Measurements from ENCODE around the gene LYRM4.
A peak's percentile ranks its signal among the peaks of the same experiment; 100 is the strongest.

LYRM4 gene

DNA sequence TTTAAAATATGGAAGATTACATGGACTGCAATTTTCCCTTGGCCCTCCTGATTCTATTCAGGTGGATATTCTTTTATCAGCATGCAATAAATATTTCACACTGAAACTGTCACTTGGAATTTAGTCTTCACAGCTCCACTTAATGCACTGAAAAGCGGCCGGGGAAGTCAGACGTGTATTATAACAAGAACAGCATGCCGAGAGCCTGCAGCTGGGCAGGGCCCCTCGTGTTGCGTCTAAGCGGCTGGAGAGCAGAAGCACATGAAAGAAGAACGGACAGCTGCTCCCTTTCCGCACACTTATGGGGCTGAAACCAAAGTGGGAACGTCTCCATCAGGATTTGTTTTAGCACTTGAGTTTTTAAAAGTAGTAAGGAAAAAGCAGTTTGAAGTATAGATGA, 57.2 kb downstream of the LYRM4 start:
- no peak for DNase-seq

DNA sequence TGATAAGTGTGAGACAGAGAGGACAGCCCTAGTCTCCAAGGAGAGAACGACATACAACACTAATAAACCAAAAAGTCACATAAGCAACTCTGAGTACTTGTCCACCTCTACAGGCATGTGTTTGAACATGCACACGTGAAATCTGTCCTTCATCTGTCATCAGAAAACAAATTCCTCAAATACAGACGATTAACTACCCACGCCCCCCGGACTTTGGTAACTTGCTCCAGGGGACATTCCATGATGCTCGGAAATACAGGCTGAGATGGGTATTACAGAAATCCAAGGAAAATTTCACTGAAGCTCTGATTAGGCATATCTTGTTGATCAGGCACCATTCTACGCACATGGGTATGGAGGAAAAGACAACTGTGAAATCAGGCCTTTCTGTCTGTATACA, 57.8 kb downstream of the LYRM4 start:
- DNase-seq: no peak

GRCh38 chr6:5202206-5202605, 58.5 kb downstream of the LYRM4 start:
- DNase-seq: no peak

- DNase-seq: no peak
These were observed 59.5 kb downstream of the LYRM4 start for GRCh38 chr6:5201271-5201670.

- no peak for DNase-seq
These were observed 61.0 kb downstream of the LYRM4 start for GRCh38 chr6:5199702-5200101.

DNA sequence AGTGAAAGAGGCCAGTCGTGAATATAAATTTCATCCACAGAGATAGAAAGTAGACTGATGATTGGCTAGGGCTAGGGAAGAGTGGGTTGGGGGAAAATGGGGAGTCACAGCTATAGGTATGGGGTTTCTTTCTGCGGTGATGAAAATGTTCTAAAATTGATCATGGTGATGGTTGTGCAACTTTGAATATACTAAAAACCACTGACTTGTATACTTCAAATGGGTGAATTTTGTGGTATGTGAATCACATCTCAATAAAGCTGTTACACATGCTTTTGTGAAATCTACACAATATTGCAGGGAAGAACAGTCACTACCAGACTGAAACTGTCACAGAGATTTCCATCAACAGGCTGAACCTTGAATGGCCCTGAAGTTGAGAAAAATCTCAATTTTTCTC, 61.5 kb downstream of the LYRM4 start:
- no peak for DNase-seq

GRCh38 chr6:5197084-5197483, 63.7 kb downstream of the LYRM4 start:
- no peak for DNase-seq

DNA sequence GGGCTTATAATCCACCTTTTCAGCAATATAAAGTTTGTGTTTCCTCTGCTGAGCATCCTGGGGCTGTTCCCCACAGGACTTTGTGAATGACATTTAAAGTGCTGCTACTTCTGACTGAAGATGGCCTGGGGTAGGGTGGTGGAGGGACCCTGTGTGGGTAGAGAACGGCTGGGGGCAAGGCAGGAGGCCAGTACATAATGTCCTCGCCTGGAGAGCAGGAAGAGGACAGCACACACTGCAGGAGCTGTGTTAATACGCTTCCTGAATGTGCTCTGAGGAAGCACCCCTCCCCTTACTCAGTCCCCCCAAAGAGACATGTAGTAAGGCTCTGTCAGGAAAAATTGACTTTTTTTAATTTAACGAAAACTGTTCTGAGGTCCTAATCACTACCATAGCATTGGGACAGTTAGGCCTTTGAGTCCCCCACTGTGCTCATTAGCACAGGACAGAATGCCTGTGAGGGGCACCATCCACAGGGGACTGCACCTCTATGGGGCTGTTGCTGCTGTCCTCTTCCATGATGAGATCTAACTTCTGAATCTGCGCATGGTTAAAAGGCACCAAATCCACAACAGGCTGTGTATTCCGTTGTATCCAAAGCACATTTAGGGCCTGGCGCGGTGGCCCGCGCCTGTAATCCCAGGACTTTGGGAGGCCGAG, 68.5 kb downstream of the LYRM4 start:
- DNase-seq: no peak

GRCh38 chr6:5191722-5192121, 69.0 kb downstream of the LYRM4 start:
- DNase-seq: no peak

DNA sequence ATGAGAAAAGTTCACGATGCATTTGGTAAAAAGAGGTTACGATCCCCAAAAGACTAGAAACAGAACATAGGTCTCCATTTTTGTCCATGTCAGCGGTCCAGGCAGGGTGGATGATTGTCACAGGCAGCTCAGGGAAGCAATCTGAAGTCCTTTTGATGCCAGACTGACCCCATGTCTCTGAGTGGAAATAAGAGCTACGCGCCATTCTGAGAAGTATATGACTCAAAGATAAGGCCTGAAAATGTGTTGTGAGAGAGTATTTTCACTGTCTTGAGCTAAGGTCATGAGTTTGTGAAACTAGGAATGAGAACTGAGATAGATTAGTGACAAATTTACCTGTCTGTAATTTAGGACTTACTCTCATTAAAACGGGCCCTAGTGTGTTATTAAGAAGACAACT, 69.5 kb downstream of the LYRM4 start:
- DNase-seq: no peak

- no peak for DNase-seq
These were observed 70.2 kb downstream of the LYRM4 start for GRCh38 chr6:5190507-5190906.

DNA sequence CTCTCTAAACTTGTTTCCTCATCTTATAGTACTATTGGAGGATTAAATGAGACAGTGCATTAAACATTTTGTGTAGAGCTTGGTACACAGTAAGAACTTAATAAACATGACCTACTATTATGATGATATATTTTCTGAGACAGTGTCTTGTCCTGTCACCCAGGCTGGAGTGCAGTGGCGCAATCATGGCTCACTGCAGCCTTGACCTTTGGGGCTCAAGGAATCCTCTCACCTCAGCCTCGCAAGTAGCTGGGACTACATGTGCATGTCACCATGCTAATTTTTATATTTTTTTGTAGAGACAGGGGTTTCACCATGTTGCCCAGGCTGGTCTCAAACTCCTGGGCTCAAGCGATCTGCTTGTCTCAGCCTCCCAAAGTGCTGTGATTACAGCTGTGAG, 72.1 kb downstream of the LYRM4 start:
- DNase-seq: no peak

- DNase-seq: no peak
These were observed 75.9 kb downstream of the LYRM4 start for GRCh38 chr6:5184878-5185277.

DNA sequence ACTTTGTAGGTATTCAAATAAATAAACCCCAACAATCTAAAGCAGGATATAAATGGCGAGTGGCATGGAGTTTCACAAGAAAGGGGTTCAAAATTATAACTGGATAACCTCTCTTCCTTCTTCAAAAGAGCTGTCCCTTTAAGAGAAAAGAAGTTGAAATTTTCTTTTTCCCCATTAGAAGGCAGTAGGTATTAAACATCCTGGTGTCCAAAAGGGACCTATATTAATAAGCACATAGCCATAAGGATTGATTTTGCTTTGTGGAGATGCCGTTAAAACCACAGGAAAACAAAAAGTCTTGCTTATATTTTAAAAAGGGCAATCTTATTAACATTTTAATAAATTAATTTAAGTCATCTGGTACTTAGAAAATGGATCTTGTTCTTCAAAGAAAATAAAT, 76.5 kb downstream of the LYRM4 start:
- DNase-seq: peak; percentile 6

GRCh38 chr6:5181510-5182317, 79.0 kb downstream of the LYRM4 start:
- peak; percentile 75 for DNase-seq

GRCh38 chr6:5180636-5181035, 80.1 kb downstream of the LYRM4 start:
- no peak for DNase-seq

DNA sequence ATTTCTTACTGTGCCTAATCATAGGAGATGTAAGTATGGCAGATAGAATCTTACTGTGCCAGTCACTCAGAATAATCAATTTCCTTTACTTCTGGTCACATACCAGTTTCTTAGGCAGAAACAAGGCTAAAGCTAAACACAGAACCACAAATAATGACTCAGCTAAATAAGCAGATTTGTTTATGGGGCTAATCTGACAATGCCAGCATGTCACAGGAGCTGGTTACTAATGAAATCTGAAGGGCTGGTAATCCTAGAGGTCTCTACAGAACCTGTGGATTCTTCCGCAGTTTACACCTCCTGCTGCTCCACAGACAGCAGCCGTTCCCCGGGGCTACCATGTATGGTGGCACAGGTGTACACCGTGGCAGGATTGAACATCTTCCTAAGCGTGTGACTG, 80.8 kb downstream of the LYRM4 start:
- DNase-seq: no peak

DNA sequence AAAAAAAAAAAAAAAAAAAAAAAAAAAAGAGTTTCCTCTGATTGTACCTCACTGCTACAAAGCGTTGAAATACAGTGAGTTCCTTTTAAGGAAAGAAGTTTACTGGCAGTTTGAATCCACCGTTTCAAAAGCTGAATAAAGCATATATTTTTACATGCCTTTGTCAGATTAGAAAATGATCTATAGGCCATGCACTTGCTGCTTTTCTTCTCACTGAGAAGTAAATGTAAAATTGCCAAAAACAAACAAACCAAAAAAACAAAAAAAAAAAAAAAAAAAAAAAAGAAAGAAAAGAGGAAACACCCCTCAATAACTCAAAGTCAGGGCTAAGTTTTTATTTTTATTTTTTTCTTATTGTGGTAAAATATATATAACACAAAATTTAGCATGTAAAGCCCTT, 81.9 kb downstream of the LYRM4 start:
- no peak for DNase-seq

- DNase-seq: no peak
These were observed 85.1 kb downstream of the LYRM4 start for GRCh38 chr6:5175635-5176034.

DNA sequence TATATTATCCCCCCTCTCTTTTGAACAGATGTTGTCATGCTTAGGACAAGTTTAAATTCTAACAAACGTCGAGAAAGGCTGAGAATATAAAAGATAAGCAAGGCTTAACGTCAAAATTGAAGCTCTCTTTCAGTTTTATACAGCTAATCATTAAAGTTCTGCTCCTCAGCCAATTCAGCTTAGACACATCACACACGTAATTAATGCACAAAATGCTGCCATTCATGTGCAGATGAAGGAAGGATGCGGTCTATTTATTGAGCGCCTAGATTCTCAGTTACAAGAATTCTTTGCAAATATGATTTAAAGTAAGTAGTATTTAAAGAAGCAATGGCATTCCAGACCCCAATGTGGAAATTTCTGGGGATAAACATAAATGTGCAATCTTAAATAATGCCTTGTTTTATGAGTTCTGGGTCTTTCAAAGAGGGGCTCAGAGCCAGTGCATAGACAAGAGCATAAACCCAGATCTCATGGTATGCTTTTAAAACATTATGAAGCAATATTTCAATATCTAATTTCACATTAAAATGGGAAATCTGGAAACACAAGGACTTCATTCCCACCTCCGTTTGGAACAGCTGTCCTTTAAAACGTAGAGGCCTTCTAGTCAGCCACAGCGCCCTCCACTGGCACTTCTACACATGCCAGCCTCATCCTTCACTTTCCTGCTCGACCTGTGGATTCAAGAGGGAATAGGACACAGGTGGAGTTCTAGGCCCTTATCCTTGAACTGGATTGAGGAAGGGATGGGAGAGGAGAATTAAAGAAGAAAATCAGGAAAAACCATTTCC, 85.8 kb downstream of the LYRM4 start:
- DNase-seq: no peak

DNA sequence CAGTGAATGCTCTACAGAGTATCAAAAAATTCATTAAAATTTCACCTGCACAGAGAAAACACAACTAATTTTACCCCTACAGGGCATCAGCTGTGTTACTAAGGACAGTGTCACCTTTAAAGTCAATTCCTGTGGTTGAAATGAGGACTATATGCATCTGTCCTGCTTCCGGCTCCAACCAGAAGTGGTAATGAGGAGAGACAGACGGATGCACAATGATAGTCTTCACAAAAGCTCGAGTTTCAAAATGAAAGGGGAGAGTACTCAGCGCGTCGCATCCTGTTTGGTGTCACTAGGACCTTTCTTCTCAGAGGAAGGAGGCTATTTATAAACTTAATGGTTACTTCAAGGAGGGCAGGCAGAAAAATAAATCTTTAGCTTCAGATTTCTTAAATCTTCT, 86.5 kb downstream of the LYRM4 start:
- no peak for DNase-seq

GRCh38 chr6:5173810-5174209, 86.9 kb downstream of the LYRM4 start:
- no peak for DNase-seq

DNA sequence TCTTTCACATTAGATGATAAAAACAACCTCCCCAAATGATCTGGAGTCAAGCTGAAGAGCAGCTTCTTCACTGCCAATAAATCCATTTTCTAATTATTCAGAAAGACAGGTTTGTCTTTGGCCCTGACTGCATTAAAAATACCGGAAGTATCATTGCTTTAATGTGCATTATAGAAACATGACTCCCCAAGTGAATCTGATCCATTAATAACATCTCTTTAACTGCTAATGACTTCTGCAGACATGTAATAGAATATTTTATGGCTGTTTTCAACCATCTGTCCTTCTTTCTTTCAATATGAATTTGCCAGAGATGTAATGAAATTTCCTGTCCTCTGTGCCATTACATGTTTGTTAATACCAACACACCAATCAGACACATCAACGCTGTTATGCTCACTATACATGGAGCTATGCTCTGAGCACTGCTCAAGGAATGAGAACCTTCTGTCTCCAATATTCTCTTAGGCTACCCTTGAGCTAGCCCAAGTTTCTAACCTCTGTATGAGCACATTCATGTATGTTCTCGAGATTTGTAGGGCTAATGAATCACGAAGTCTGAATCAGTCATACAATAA, 87.8 kb downstream of the LYRM4 start:
- DNase-seq: no peak
